GM12874 (cell line): ENCODE results near the gene CRACDL.

Experiments
- TF ChIP-seq, protein P1 (sequence below): IDR thresholded peaks from 2 replicates; pipeline ENCODE4 v1.5.1; 2011; ENCODE audit warnings: low read depth, mild to moderate bottlenecking, control low read depth, low read length, moderate library complexity; ENCODE audit not compliant: insufficient read depth

CRACDL gene

DNA sequence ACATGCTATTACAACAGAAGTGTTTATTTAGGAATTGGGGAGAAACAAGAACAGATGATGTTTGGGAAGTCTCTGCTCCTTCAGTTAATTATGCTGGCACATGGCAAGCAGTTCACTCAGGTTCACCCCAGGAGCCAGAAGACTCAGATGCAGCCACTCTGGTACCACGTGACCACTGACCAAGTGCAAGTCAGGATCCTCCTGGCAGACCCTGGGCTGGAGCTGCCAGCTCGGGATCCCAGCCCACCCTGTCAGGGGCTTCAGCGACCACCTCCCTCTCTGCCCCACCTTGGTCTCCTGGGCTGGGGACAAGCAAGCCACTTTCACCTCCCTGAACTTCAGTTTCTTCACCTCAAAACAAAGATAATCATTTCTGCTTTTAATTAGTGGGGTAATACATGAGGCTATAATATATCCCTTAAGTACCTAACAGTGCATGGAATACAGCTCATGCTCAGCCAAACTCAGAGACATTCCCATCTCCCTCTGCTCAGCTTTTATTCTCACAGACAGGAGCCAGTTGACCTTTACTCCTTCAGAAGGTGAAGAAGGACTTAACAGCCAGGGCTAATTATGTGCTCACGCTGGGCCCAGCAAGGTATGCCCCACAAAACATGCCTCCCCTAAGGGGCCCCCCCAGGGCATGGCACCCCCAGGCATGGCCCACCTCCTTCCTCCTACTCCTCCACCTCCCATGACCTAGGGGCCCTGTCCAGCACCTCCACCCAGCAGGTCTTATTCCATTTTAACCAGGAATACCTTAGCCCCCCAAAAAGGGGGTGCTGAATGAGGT, 11.8 kb downstream of the CRACDL start:
- TF ChIP-seq, protein P1, sequence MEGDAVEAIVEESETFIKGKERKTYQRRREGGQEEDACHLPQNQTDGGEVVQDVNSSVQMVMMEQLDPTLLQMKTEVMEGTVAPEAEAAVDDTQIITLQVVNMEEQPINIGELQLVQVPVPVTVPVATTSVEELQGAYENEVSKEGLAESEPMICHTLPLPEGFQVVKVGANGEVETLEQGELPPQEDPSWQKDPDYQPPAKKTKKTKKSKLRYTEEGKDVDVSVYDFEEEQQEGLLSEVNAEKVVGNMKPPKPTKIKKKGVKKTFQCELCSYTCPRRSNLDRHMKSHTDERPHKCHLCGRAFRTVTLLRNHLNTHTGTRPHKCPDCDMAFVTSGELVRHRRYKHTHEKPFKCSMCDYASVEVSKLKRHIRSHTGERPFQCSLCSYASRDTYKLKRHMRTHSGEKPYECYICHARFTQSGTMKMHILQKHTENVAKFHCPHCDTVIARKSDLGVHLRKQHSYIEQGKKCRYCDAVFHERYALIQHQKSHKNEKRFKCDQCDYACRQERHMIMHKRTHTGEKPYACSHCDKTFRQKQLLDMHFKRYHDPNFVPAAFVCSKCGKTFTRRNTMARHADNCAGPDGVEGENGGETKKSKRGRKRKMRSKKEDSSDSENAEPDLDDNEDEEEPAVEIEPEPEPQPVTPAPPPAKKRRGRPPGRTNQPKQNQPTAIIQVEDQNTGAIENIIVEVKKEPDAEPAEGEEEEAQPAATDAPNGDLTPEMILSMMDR = no peak

DNA sequence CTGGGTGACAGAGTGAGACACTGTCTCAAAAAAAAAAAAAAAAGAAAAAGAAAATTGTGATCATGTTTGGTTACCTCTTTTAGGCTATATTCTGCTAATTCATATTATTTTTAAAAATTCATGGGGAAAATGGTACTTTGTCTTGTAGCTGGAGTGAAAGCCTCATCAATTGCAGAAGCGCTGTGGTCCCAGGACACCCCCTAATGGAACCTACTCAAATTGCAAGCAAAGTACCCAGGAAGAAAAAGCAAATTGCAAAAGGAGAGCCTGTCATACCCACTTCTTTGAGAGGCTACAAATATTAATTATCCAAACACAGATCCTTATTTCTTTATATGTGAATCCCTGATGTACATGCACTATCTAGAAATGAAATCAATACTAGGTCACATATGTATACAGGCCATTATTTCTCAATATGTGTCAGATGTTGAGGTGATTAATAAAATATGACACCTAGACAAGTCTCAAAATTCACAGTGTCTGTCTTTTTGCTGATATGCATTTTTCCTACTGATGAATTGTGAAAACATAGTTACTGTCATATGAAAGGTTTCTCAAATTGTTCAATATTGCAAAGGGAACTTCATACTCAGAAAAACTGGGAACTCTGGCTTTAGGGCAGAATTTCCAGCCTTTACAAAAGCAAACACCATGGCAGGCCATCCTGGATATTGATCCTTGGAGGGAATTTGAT, 12.6 kb downstream of the CRACDL start:
- TF ChIP-seq, protein P1 = 0 out of 2 replicates have a peak, but pooled peaks have one; percentile 1

DNA sequence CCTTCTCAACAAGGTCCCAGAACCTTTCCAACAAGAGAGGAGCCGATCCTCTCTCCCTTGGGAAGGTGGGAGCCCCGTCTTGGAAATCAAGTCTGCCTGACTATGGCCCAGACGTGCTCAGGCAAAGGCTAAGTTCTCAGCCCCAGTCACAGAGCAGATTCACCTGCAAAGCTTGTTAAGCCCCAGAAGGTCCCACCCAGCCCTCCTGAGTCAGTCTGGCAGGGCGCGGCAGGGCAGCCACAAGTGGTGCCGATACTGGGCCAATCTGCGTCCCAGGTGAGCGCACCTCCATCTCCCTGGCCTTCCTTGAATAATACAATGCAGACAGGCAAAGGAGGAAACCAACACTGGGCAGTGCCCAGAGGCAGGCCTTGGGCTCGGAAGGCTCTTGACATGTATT, 15.0 kb downstream of the CRACDL start:
- TF ChIP-seq, protein P1 = no peak

DNA sequence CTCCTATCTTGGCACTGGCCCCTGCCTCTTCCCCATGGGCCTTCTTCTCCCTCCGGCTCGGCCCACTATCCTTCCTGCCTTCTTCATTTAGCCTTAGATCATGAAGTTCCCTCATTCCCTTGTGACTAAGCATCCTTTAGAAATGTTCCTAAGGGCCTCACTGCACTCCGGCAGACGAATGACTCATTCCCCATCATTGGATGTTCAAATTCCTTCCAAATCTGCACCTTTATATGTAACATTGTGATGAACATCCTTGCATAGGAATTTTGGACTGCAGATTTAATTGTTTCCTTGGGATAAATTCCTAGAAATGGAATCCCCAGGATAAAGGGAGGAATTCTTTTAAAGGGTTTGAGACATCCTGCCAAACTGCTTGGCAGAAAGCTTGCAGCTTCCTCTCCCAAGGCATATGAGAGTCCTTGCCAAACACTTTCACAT, 19.0 kb downstream of the CRACDL start:
- TF ChIP-seq, protein P1 = no peak

DNA sequence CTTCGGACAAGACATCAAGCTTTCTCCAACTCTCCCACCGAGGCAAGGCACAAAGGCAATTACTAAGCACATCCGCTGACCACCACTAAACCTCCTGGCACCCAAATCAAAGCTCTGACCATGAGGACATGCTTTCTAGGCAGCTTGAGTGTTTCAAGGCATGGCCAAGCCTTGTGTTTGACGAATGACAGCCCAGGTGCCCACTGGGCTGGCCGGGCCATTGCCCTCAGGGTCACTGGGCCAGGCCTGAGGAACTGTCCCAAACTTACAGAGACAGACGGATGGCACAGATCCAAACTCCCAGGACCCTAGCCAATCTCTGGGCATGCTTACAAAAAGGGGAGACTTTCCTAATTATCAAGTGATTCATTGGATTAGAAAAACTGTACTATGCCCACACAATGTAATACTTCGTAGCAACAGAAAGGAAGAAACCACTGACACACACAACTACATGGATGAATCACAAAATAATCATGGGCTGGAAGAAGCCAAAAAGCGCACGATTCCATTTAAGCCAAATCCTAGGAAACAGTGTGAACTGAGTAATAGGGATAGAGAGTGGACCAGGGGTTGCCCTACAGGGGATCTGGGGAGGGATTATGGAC, 20.2 kb downstream of the CRACDL start:
- TF ChIP-seq, protein P1 = no peak

DNA sequence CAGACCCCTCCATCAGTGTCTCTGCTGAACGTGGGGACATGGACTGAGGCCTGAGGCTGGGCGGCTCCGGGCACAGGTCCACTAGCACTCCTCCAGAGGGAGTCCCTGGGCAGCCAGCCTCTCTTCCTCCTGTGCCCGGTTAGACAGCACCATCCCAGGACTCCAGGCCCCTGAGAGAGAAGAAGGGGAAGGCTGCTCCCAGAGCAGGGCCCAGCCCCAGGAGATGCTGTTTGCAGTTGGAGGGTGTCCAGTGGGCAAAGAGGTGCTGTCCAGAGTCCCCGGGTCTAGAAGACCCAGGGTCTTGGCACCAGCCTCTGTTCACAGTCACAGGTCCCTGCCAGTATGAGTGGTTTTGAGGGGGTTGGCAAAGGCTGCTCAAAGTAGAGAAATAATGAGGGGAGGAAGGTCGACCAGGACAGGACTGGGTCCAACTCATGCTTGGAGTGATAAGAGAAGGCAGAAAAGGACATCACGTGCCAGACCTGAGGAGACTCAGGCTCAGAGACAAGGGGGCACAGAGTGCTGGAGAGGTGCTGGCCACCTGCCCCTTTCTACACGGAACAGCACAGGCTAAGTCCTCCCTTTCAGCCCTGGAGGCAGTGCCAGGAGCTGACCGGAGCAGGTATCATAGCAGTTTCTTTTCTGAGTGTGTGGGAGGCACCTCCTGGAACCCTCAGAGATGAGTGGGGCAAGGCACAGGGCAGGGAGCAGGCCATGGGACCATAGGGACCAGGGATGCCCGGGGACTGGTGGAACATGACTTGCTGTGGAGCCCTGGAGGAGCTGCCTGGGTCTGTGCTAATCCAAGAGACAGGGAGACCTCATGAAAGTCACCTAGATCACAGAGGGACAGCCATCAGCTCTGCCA, 21.1 kb downstream of the CRACDL start:
- TF ChIP-seq, protein P1 = no peak
